WTC11 (cell line): Measurements from ENCODE around the gene BAIAP2L1. TPM values are rescaled to one million over a fixed set of nuclear protein-coding genes. Genes with fewer than 3 reads are reported as not detected.

ENCODE experiments used
- ATAC-seq: fragments of 200-7000 bp; cut with Tn5 transposase; 2 replicates; pipeline ENCODE4 v1.10.0; 2021; ENCODE audit warnings: mild to moderate bottlenecking, moderate library complexity
- CTCF ChIA-PET: fragments of 300-600 bp; sonication (Branson Sonifier 250); formaldehyde crosslinking; loops from one replicate; lab custom pipeline; 2021; ENCODE audit warnings: antibody characterized with exemption; lab: Charles Lee
- POLR2A ChIA-PET: fragments of 350-600 bp; sonication (Branson Sonifier 250); formaldehyde crosslinking; loops from one replicate; lab custom pipeline; 2021; ENCODE audit warnings: antibody characterized with exemption; lab: Charles Lee
- DNase-seq: peaks from one replicate; pipeline ENCODE4 v3.0.0; 2021; ENCODE audit warnings: low spot score
- H3K27ac Mint-ChIP-seq: 2 replicates; pipeline ENCODE4 v1.8.0; 2021; ENCODE audit warnings: mixed read lengths
- H3K27me3 Mint-ChIP-seq: 2 replicates; pipeline ENCODE4 v1.8.0; 2021; ENCODE audit warnings: low read depth, mild to moderate bottlenecking, moderate library complexity, mixed read lengths
- H3K36me3 Mint-ChIP-seq: 2 replicates; pipeline ENCODE4 v1.8.0; 2021; ENCODE audit warnings: mixed read lengths
- H3K4me1 Mint-ChIP-seq: 2 replicates; pipeline ENCODE4 v1.8.0; 2022; ENCODE audit warnings: mixed read lengths
- H3K4me3 Mint-ChIP-seq: 2 replicates; pipeline ENCODE4 v1.8.0; 2021; ENCODE audit warnings: mild to moderate bottlenecking, moderate library complexity, mixed read lengths
- H3K9me3 Mint-ChIP-seq: 2 replicates; pipeline ENCODE4 v1.8.0; 2021; ENCODE audit warnings: mixed read lengths
- CTCF ChIP-seq: fragments of 200-600 bp; IDR thresholded peaks from 2 replicates; pipeline ENCODE4 v1.8.0; 2022; ENCODE audit warnings: antibody characterized with exemption
- ELF4 ChIP-seq: sonication (generic); formaldehyde crosslinking; IDR thresholded peaks from 2 replicates; pipeline ENCODE4 v1.8.1; 2022; ENCODE audit warnings: low read depth, mild to moderate bottlenecking, moderate library complexity, missing genetic modification reagents
- FOXP1 ChIP-seq: sonication (generic); formaldehyde crosslinking; IDR thresholded peaks from 2 replicates; pipeline ENCODE4 v1.8.0; 2022; ENCODE audit warnings: missing genetic modification reagents, mild to moderate bottlenecking, moderate library complexity, borderline replicate concordance
- GTF2I ChIP-seq: fragments of 250-450 bp; sonication (Bioruptor Pico); conservative IDR thresholded peaks from 2 replicates; pipeline ENCODE4 v1.4.0; 2021; ENCODE audit warnings: mild to moderate bottlenecking
- HMGXB4 ChIP-seq: sonication (generic); formaldehyde crosslinking; IDR thresholded peaks from 2 replicates; pipeline ENCODE4 v1.8.1; 2023; ENCODE audit warnings: mild to moderate bottlenecking, moderate library complexity, missing genetic modification reagents
- JUN ChIP-seq: sonication (generic); formaldehyde crosslinking; IDR thresholded peaks from 2 replicates; pipeline ENCODE4 v1.8.0; 2023; ENCODE audit warnings: mild to moderate bottlenecking, missing genetic modification reagents
- MAX ChIP-seq: sonication (generic); formaldehyde crosslinking; IDR thresholded peaks from 2 replicates; pipeline ENCODE4 v1.8.0; 2022; ENCODE audit warnings: mild to moderate bottlenecking, missing genetic modification reagents
- PRRX2 ChIP-seq: fragments of 250-450 bp; sonication (Bioruptor Pico); IDR thresholded peaks from 2 replicates; pipeline ENCODE4 v1.8.0; 2021; ENCODE audit warnings: mild to moderate bottlenecking
- RORB ChIP-seq: fragments of 250-450 bp; sonication (Bioruptor Pico); IDR thresholded peaks from 2 replicates; pipeline ENCODE4 v1.9.0; 2021; ENCODE audit warnings: mild to moderate bottlenecking
- SMAD3 ChIP-seq: sonication (generic); formaldehyde crosslinking; IDR thresholded peaks from 2 replicates; pipeline ENCODE4 v1.8.0; 2022; ENCODE audit warnings: missing genetic modification reagents, mild to moderate bottlenecking, borderline replicate concordance
- TCF7 ChIP-seq: sonication (generic); formaldehyde crosslinking; IDR thresholded peaks from 2 replicates; pipeline ENCODE4 v1.8.0; 2022; ENCODE audit warnings: mild to moderate bottlenecking, low read depth, missing genetic modification reagents, moderate library complexity
- TEAD1 ChIP-seq: sonication (generic); formaldehyde crosslinking; IDR thresholded peaks from 2 replicates; pipeline ENCODE4 v1.8.0; 2022; ENCODE audit warnings: mild to moderate bottlenecking, missing genetic modification reagents
- TP53 ChIP-seq: sonication (generic); formaldehyde crosslinking; IDR thresholded peaks from 2 replicates; pipeline ENCODE4 v1.8.1; 2023; ENCODE audit warnings: mild to moderate bottlenecking, missing genetic modification reagents
- ZMAT4 ChIP-seq: fragments of 250-450 bp; sonication (Bioruptor Pico); IDR thresholded peaks from 2 replicates; pipeline ENCODE4 v1.9.0; 2021; ENCODE audit warnings: mild to moderate bottlenecking
- ZNF219 ChIP-seq: sonication (generic); formaldehyde crosslinking; IDR thresholded peaks from 2 replicates; pipeline ENCODE4 v1.8.0; 2023; ENCODE audit warnings: missing genetic modification reagents, mild to moderate bottlenecking, borderline replicate concordance
- ZNF423 ChIP-seq: fragments of 250-450 bp; sonication (Bioruptor Pico); IDR thresholded peaks from 2 replicates; pipeline ENCODE4 v2.1.2; 2022; ENCODE audit warnings: mild to moderate bottlenecking, moderate library complexity
- total RNA-seq: library from RNA; stranded (reverse); gene quantifications from 3 replicates; pipeline ENCODE4 v1.2.3, GENCODE V29; 2021
- TF ChIP-seq, protein P1 (sequence below): fragments of 250-450 bp; sonication (Bioruptor Pico); IDR thresholded peaks from 2 replicates; pipeline ENCODE4 v1.8.0; 2021; ENCODE audit warnings: mild to moderate bottlenecking
- TF ChIP-seq, protein P2 (sequence below): sonication (generic); formaldehyde crosslinking; IDR thresholded peaks from 2 replicates; pipeline ENCODE4 v1.8.1; 2022; ENCODE audit warnings: low read depth, missing genetic modification reagents, borderline replicate concordance

BAIAP2L1 gene
- total RNA-seq, 1 experiment from 2014 or later, result 37.5 TPM

DNA sequence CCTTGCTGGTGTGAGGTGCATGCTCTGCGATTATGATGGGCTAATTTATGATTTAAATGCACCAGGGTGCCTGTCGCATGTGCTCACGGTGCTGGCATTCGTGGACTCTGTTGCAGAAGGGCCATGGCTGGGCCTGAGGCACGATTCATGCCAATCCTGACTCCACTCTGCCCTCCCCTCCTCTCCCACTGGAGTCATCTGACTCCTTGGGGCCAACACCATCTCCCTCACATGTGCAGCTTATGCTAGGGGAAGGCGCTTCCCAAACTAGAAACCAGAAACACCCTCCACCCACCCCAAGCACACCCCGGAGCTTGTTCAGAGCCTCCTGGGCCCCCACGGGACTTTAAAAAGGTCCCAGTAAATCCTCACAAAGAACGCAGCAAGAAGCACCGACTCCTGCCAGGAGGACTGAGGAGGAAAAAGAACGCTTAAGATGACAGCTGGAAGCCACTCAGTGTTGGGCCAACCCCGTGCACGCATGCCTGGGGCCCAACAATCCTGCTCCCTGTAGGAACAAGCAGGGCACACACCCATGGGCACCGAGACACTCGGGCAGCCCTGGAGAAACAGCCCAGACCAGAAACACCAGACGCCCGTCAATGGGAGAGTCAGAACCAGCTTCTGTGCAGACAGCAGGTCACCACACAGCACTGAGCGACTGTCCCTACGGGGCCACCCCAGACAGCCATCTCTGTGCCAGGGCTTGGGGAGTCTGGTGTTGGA is 105.3 kb downstream of the BAIAP2L1 start:
- Mint-ChIP-seq H3K9me3 (no peaks in the 10 kb centered on the region), H3K4me1 (peaks cover 22% of the 10 kb centered on the region), H3K4me3 (no peak overlapping the region), H3K27ac (peak overlapping the region; percentile 60; the same call in 1 of the 2 replicates), H3K27me3 (no peaks in the 10 kb centered on the region), H3K36me3 (peaks cover 31% of the 10 kb centered on the region)
- ChIA-PET CTCF (interaction anchor here (0.6 to 3.7 kb wide), 2 partner anchors 16 to 106 kb away, joined by 3 to 34 read pairs; partner anchors contain the start of gene BAIAP2L1), POLR2A (interaction anchor here (1.5 kb wide), 1 partner anchor 105 kb away, joined by 4 read pairs; the partner anchor contains the start of gene BAIAP2L1)
- ATAC-seq, result no peak
- no peak for DNase-seq
- TF ChIP-seq ELF4 (CRISPR knock-in tag) (no peak), HMGXB4 (CRISPR knock-in tag) (no peak), JUN (no peak), TP53 (CRISPR knock-in tag) (no peak), RORB (CRISPR knock-in tag) (no peak), GTF2I (CRISPR knock-in tag) (no peak), SMAD3 (CRISPR knock-in tag) (no peak), TCF7 (CRISPR knock-in tag) (no peak), TEAD1 (CRISPR knock-in tag) (no peak), ZNF423 (no peak), ZMAT4 (no peak), PRRX2 (CRISPR knock-in tag) (no peak)
- TF ChIP-seq, protein P1, sequence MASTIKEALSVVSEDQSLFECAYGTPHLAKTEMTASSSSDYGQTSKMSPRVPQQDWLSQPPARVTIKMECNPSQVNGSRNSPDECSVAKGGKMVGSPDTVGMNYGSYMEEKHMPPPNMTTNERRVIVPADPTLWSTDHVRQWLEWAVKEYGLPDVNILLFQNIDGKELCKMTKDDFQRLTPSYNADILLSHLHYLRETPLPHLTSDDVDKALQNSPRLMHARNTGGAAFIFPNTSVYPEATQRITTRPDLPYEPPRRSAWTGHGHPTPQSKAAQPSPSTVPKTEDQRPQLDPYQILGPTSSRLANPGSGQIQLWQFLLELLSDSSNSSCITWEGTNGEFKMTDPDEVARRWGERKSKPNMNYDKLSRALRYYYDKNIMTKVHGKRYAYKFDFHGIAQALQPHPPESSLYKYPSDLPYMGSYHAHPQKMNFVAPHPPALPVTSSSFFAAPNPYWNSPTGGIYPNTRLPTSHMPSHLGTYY (CRISPR knock-in tag), result no peak

GRCh38 chr7:98294798-98295382 is 106.0 kb downstream of the BAIAP2L1 start:
- ATAC-seq (peak; percentile 89), DNase-seq (peak; percentile 87)
- Mint-ChIP-seq H3K27ac (peak overlapping the region; percentile 89; the same call in 1 of the 2 replicates), H3K9me3 (no peaks in the 10 kb centered on the region), H3K4me3 (no peak overlapping the region), H3K4me1 (peaks cover 22% of the 10 kb centered on the region), H3K36me3 (peaks cover 25% of the 10 kb centered on the region), H3K27me3 (no peaks in the 10 kb centered on the region)
- TF ChIP-seq, protein P1 (CRISPR knock-in tag), result peak; percentile 51; the same call in 1 of the 2 replicates
- peak; percentile 71 for TF ChIP-seq CTCF
- TF ChIP-seq ZNF219 (CRISPR knock-in tag), result no peak
- peak; percentile 34; the same call in 1 of the 2 replicates for TF ChIP-seq FOXP1
- 0 out of 2 replicates have a peak, but pooled peaks have one; percentile 34 for TF ChIP-seq TEAD1 (CRISPR knock-in tag)
- peak; percentile 86 for TF ChIP-seq ZNF423
- TF ChIP-seq, protein P2, sequence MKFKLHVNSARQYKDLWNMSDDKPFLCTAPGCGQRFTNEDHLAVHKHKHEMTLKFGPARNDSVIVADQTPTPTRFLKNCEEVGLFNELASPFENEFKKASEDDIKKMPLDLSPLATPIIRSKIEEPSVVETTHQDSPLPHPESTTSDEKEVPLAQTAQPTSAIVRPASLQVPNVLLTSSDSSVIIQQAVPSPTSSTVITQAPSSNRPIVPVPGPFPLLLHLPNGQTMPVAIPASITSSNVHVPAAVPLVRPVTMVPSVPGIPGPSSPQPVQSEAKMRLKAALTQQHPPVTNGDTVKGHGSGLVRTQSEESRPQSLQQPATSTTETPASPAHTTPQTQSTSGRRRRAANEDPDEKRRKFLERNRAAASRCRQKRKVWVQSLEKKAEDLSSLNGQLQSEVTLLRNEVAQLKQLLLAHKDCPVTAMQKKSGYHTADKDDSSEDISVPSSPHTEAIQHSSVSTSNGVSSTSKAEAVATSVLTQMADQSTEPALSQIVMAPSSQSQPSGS (CRISPR knock-in tag), result no peak
- 0 out of 2 replicates have a peak, but pooled peaks have one; percentile 22 for TF ChIP-seq MAX (CRISPR knock-in tag)
- POLR2A ChIA-PET, result interaction anchor here (0.5 to 1.5 kb wide), 2 partner anchors 70 to 106 kb away, joined by 3 to 4 read pairs; partner anchors contain the start of gene BAIAP2L1
- CTCF ChIA-PET, result interaction anchor here (0.9 to 3.7 kb wide), 4 partner anchors 106 to 126 kb away, joined by 3 to 34 read pairs (median 4); partner anchors contain the start of gene BAIAP2L1
